C4-2B (cell line): ENCODE measurements around the gene KRT9.

Experiments used
- H3K27ac ChIP-seq: fragments of 450-650 bp; 2 replicates; pipeline ENCODE4 v1.5.1; 2017
- ZFX ChIP-seq: fragments of 450-650 bp; IDR thresholded peaks from 2 replicates; pipeline ENCODE4 v1.6.1; 2017
- TF ChIP-seq, protein P1 (sequence below): fragments of 450-650 bp; conservative IDR thresholded peaks from 2 replicates; pipeline ENCODE4 v1.5.1; 2017; ENCODE audit warnings: mild to moderate bottlenecking

KRT9 gene

GRCh38 chr17:41602524-41602923 is 30.7 kb upstream of the KRT9 start:
- H3K27ac ChIP-seq: peak overlapping the region; percentile 66
- TF ChIP-seq, protein P1, sequence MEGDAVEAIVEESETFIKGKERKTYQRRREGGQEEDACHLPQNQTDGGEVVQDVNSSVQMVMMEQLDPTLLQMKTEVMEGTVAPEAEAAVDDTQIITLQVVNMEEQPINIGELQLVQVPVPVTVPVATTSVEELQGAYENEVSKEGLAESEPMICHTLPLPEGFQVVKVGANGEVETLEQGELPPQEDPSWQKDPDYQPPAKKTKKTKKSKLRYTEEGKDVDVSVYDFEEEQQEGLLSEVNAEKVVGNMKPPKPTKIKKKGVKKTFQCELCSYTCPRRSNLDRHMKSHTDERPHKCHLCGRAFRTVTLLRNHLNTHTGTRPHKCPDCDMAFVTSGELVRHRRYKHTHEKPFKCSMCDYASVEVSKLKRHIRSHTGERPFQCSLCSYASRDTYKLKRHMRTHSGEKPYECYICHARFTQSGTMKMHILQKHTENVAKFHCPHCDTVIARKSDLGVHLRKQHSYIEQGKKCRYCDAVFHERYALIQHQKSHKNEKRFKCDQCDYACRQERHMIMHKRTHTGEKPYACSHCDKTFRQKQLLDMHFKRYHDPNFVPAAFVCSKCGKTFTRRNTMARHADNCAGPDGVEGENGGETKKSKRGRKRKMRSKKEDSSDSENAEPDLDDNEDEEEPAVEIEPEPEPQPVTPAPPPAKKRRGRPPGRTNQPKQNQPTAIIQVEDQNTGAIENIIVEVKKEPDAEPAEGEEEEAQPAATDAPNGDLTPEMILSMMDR: no peak
- TF ChIP-seq ZFX: no peak

- H3K27ac ChIP-seq: peak overlapping the region; percentile 82
- TF ChIP-seq ZFX: no peak
- TF ChIP-seq, protein P1: no peak
These were observed 28.5 kb upstream of the KRT9 start for GRCh38 chr17:41600318-41600717.

DNA sequence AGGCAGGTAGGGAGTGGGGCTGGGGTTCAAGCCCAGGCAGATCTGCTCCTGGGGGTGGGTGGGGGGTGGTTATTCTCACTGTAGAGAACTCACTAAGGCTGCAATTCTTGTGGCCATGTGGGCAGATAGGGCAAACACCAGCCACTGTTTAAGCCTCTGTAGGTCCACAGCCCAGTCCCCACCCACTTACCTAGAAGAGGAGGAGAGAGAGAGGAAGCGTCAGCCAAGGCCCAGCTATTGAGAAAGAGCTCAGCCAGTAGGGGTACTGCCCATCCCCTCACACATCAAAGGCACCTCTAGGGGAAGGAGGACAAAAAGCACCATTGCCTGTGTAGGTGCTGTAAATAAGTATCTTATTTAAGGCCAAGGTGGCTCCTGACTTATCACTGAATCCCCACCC is 27.8 kb upstream of the KRT9 start:
- no peak for TF ChIP-seq ZFX
- TF ChIP-seq, protein P1: no peak
- H3K27ac ChIP-seq: peak overlapping the region; percentile 82

DNA sequence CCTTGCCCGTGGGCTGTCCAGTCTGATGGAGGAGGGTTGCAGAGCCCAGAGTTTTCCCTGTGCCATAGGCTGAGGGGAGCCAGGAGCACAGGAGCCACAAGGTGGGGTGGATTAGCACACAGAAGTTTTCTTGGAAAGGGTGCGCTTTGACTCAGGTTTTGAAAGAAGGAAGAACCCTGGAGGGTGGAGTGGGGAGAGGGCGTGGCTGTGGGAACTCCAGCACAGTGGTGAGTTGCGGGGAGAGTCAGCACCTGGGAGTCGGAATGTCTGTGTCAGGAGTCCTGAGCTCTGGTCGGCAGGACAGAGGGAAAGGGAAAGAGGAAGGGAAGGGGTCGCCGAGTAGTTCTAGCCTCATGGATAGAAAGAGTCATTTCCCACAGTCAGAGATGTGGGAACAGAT is 23.7 kb upstream of the KRT9 start:
- no peak overlapping the region for H3K27ac ChIP-seq
- no peak for TF ChIP-seq ZFX
- TF ChIP-seq, protein P1: no peak

- TF ChIP-seq, protein P1: no peak
- no peak for TF ChIP-seq ZFX
- H3K27ac ChIP-seq: no peak overlapping the region
These were observed 22.6 kb upstream of the KRT9 start for GRCh38 chr17:41594363-41594915.

DNA sequence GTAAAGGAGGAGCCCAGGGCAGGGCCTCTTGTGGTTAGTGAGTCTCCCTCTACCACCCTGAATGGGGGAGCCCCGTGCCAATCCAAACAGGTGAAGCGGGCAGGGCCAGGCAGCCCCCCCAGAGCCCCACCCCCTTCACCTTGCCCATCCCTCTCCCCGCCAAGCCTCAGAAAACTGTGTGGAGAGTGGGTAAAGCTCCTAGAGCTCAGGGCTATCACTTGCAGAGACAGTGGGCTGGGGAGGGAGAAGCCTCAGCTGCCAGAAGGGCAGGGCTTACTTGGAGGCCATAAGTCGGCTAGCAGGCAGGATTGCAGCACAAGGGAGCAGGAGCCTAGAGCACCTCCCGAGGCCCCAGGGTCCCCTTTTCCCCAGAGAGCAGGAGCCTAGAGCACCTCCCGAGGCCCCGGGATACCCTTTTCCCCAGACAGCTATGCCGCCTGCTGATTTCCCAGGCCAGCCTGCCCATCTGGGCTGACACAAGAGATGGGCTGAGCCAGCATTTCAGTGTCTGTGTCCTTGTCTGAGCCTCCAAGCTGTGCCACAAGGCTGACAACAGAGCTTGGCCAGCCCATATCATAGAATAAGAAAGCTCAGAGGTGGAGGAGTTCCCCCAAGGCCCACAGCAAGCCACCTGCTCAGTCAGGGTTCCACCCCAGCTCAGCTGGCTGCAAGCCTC is 21.6 kb upstream of the KRT9 start:
- TF ChIP-seq ZFX: no peak
- TF ChIP-seq, protein P1: no peak
- no peak overlapping the region for H3K27ac ChIP-seq

DNA sequence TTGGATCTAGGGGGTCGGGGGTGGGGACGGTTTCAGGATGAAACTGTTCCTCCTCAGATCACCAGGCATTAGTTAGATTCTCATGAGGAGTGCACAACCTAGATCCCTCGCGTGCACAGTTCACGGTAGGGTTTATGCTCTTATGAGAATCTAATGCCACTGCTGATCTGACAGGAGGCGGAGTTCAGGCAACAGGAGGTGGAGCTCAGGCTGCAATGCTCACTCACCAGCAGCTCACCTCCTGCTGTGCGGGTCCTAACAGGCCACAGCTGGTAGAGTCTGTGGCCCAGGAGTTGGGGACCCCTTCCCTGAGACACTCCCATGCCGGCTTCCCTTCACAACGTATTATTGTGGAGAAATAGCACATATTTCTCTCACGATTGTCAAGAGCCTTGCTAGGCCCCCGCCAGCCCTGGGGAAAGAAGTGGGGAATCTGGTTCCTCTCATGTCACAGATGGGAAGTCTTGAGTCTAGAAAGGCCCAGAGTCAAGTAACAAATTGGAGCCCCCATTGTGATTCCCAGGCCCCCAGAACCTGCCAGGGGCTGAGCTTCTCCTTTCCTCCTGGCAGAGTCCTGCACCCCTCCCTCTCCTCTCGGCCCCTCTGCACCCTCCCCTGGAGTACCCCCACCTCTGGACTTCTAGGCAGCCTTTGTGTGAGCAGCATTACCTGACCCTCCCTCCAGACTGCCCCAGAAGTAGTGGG is 20.9 kb upstream of the KRT9 start:
- no peak overlapping the region for H3K27ac ChIP-seq
- TF ChIP-seq, protein P1: no peak
- no peak for TF ChIP-seq ZFX
